Measurements from ENCODE around the gene GPS1.

GPS1 gene

DNA sequence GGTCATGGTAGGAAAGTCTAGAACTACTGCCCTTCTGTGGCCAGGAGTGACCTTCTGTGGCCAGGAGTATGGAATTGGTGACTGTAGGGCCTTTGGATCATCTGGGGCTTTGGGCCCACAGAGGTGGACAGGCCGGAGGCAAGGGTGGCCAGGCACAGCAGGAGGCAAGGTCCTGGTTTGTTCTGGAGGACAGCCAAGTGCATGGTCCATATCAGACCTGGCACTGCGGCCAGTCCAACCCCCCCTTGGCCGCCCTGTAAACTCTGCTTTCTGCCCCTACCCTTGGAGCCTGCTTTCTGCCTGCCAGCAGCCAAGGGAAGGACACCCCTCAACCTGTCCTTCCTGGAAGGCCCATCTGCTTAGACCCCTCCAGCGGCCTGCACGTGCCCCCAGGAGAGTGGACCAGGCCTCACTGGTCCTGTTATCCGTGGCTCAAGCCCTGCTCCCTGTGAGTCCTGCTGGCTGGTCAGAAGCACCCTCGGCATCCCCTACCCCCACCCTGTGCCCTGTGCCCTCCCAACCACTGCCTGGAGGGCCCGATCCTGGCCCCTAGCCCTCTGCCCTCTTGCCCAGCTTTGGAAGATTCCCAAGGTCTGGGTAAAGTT is 11.9 kb upstream of the GPS1 start:
- Histone ChIP-seq H3K36me3 (ENCODE audit: insufficient read depth, low read length) (no peaks in the 10 kb centered on the region), H3K4me1 (ENCODE audit: insufficient read depth, low read length, poor library complexity, severe bottlenecking) (peaks cover 8% of the 10 kb centered on the region), H3K79me2 (ENCODE audit: insufficient read depth, low read length) (peaks cover 7% of the 10 kb centered on the region; the same call in 1 of the 2 replicates), H3K4me3 (ENCODE audit: low read length, poor library complexity, severe bottlenecking) (no peak overlapping the region), H3K9ac (ENCODE audit: low read depth, low read length, poor library complexity, severe bottlenecking) (no peak overlapping the region), H3K9me2 (replicated peaks; ENCODE audit: low read depth, low read length) (no peaks in the 10 kb centered on the region), H3K9me3 (ENCODE audit: insufficient read depth, low read depth, low read length) (no peaks in the 10 kb centered on the region), H3K4me2 (ENCODE audit: low read depth, low read length, poor library complexity, severe bottlenecking) (no peak overlapping the region), H3F3A (ENCODE audit: low read depth) (no peaks in the 10 kb centered on the region), H3K27me3 (ENCODE audit: insufficient read depth, low read length, poor library complexity, severe bottlenecking) (no peaks in the 10 kb centered on the region), H4K20me1 (ENCODE audit: insufficient read depth, low read length, poor library complexity, severe bottlenecking) (peaks cover 7% of the 10 kb centered on the region), H2AFZ (ENCODE audit: low read length) (no peak overlapping the region)
- TF ChIP-seq, protein P1, sequence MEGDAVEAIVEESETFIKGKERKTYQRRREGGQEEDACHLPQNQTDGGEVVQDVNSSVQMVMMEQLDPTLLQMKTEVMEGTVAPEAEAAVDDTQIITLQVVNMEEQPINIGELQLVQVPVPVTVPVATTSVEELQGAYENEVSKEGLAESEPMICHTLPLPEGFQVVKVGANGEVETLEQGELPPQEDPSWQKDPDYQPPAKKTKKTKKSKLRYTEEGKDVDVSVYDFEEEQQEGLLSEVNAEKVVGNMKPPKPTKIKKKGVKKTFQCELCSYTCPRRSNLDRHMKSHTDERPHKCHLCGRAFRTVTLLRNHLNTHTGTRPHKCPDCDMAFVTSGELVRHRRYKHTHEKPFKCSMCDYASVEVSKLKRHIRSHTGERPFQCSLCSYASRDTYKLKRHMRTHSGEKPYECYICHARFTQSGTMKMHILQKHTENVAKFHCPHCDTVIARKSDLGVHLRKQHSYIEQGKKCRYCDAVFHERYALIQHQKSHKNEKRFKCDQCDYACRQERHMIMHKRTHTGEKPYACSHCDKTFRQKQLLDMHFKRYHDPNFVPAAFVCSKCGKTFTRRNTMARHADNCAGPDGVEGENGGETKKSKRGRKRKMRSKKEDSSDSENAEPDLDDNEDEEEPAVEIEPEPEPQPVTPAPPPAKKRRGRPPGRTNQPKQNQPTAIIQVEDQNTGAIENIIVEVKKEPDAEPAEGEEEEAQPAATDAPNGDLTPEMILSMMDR (conservative IDR thresholded peaks at IDR 0.05; ENCODE audit: low read length) = no peak
- no peak for TF ChIP-seq EZH2phosphoT487 (IDR thresholded peaks at IDR 0.05; ENCODE audit: borderline replicate concordance)

DNA sequence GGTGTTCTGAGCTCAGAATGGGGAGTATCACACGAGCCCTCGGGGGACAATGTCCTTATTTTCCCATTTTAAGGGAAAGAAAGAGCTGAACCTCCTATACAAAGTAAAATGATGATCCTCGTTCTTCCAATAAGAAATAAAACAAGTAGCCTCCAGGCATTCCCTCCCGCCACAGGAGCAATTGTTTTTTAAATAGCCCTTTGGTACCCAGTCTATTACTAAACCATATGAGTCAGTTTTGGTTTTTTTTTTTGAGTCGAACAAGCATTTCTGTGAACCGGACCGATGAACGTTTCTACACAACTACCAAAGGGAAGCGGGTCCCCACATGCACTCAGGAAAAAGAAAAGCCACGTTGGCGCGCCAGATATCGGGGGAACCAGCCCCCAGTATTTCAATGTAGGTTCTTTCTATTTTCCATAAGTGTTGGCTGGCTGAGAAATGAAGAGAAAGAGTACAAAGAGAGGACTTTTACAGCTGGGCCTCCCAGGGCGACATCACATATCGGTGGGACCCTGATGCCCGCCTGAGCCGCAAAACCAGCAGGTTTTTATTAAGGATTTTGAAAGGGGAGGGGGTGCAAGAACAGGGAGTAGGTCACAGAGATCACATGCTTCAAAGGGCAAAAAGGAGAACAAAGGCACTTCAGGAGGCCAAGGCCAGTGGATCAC is 10.4 kb upstream of the GPS1 start:
- Histone ChIP-seq H3K79me2 (ENCODE audit: insufficient read depth, low read length) (peaks cover 7% of the 10 kb centered on the region; the same call in 1 of the 2 replicates), H3K9ac (ENCODE audit: low read depth, low read length, poor library complexity, severe bottlenecking) (no peak overlapping the region), H3K36me3 (ENCODE audit: insufficient read depth, low read length) (no peaks in the 10 kb centered on the region), H3K9me3 (ENCODE audit: insufficient read depth, low read depth, low read length) (no peaks in the 10 kb centered on the region), H3K4me2 (ENCODE audit: low read depth, low read length, poor library complexity, severe bottlenecking) (no peak overlapping the region), H3F3A (ENCODE audit: low read depth) (no peaks in the 10 kb centered on the region), H3K9me2 (replicated peaks; ENCODE audit: low read depth, low read length) (no peaks in the 10 kb centered on the region), H2AFZ (ENCODE audit: low read length) (no peak overlapping the region), H3K4me1 (ENCODE audit: insufficient read depth, low read length, poor library complexity, severe bottlenecking) (peaks cover 8% of the 10 kb centered on the region), H3K4me3 (ENCODE audit: low read length, poor library complexity, severe bottlenecking) (no peak overlapping the region), H3K27me3 (ENCODE audit: insufficient read depth, low read length, poor library complexity, severe bottlenecking) (no peaks in the 10 kb centered on the region), H4K20me1 (ENCODE audit: insufficient read depth, low read length, poor library complexity, severe bottlenecking) (peaks cover 7% of the 10 kb centered on the region)
- TF ChIP-seq, protein P1 (conservative IDR thresholded peaks at IDR 0.05; ENCODE audit: low read length) = no peak
- no peak for TF ChIP-seq EZH2phosphoT487 (IDR thresholded peaks at IDR 0.05; ENCODE audit: borderline replicate concordance)

DNA sequence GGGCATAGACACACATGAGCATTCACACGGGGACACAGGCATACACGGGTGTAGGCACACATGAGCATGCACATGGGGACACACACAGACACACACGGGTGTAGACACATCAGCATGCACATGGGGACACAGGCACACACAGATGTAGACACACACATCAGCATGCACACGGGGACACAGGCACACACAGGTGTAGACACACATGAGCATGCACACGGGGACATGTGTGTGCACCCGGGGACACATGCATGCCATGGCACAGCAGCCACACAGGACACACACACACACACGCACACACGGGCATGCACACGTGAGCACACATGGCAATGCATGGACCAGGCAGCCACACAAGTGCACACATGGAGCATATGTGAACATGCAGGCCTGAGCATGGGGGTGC is 9.0 kb upstream of the GPS1 start:
- Histone ChIP-seq H3K27me3 (ENCODE audit: insufficient read depth, low read length, poor library complexity, severe bottlenecking) (no peaks in the 10 kb centered on the region), H2AFZ (ENCODE audit: low read length) (no peak overlapping the region), H3K36me3 (ENCODE audit: insufficient read depth, low read length) (no peaks in the 10 kb centered on the region), H4K20me1 (ENCODE audit: insufficient read depth, low read length, poor library complexity, severe bottlenecking) (no peaks in the 10 kb centered on the region), H3K4me3 (ENCODE audit: low read length, poor library complexity, severe bottlenecking) (no peak overlapping the region), H3K4me2 (ENCODE audit: low read depth, low read length, poor library complexity, severe bottlenecking) (no peak overlapping the region), H3K9me2 (replicated peaks; ENCODE audit: low read depth, low read length) (no peaks in the 10 kb centered on the region), H3K9me3 (ENCODE audit: insufficient read depth, low read depth, low read length) (no peaks in the 10 kb centered on the region), H3K79me2 (ENCODE audit: insufficient read depth, low read length) (no peaks in the 10 kb centered on the region), H3F3A (ENCODE audit: low read depth) (no peaks in the 10 kb centered on the region), H3K4me1 (ENCODE audit: insufficient read depth, low read length, poor library complexity, severe bottlenecking) (peaks cover 4% of the 10 kb centered on the region), H3K9ac (ENCODE audit: low read depth, low read length, poor library complexity, severe bottlenecking) (no peak overlapping the region)
- TF ChIP-seq, protein P1 (conservative IDR thresholded peaks at IDR 0.05; ENCODE audit: low read length) = no peak
- no peak for TF ChIP-seq EZH2phosphoT487 (IDR thresholded peaks at IDR 0.05; ENCODE audit: borderline replicate concordance)
